ENCODE measurements around the gene PKHD1. TPM values are rescaled to one million over a fixed set of nuclear protein-coding genes. Genes with fewer than 3 reads are reported as not detected.

PKHD1 gene
- total RNA-seq, 1 donor from 2014 or later, result 1.7 TPM

- DNase-seq (ENCODE audit: low spot score), result peak; percentile 38
These were observed 38.0 kb downstream of the PKHD1 start for GRCh38 chr6:52049252-52050050.

GRCh38 chr6:52046456-52046855 is 41.0 kb downstream of the PKHD1 start:
- no peak for DNase-seq (ENCODE audit: low spot score)

- DNase-seq (ENCODE audit: low spot score), result no peak
These were observed 41.9 kb downstream of the PKHD1 start for GRCh38 chr6:52045481-52045880.

- DNase-seq (ENCODE audit: low spot score), result no peak
These were observed 42.4 kb downstream of the PKHD1 start for GRCh38 chr6:52045033-52045432.

GRCh38 chr6:52042141-52042885 is 45.1 kb downstream of the PKHD1 start:
- no peak for DNase-seq (ENCODE audit: low spot score)

- no peak for DNase-seq (ENCODE audit: low spot score)
These were observed 46.3 kb downstream of the PKHD1 start for GRCh38 chr6:52041134-52041533.

- no peak for DNase-seq (ENCODE audit: low spot score)
These were observed 59.7 kb downstream of the PKHD1 start for GRCh38 chr6:52027699-52028098.

- no peak for DNase-seq (ENCODE audit: low spot score)
These were observed 62.9 kb downstream of the PKHD1 start for GRCh38 chr6:52024451-52025068.

GRCh38 chr6:52022675-52023074 is 64.7 kb downstream of the PKHD1 start:
- no peak for DNase-seq (ENCODE audit: low spot score)

- DNase-seq (ENCODE audit: low spot score), result peak; percentile 35
These were observed 66.4 kb downstream of the PKHD1 start for GRCh38 chr6:52020945-52021570.

- no peak for DNase-seq (ENCODE audit: low spot score)
These were observed 67.5 kb downstream of the PKHD1 start for GRCh38 chr6:52019881-52020280.

- DNase-seq (ENCODE audit: low spot score), result no peak
These were observed 68.3 kb downstream of the PKHD1 start for GRCh38 chr6:52019092-52019491.

GRCh38 chr6:52016915-52017748 is 70.3 kb downstream of the PKHD1 start:
- DNase-seq (ENCODE audit: low spot score), result peak; percentile 69

GRCh38 chr6:52015953-52016352 is 71.5 kb downstream of the PKHD1 start:
- no peak for DNase-seq (ENCODE audit: low spot score)

GRCh38 chr6:52014391-52014790 is 73.0 kb downstream of the PKHD1 start:
- DNase-seq (ENCODE audit: low spot score), result no peak

GRCh38 chr6:52013035-52013434 is 74.4 kb downstream of the PKHD1 start:
- no peak for DNase-seq (ENCODE audit: low spot score)

GRCh38 chr6:52012582-52012981 is 74.8 kb downstream of the PKHD1 start:
- no peak for DNase-seq (ENCODE audit: low spot score)

- no peak for DNase-seq (ENCODE audit: low spot score)
These were observed 76.6 kb downstream of the PKHD1 start for GRCh38 chr6:52010806-52011205.

- DNase-seq (ENCODE audit: low spot score), result no peak
These were observed 77.3 kb downstream of the PKHD1 start for GRCh38 chr6:52010145-52010544.

- peak; percentile 50 for DNase-seq (ENCODE audit: low spot score)
These were observed 77.8 kb downstream of the PKHD1 start for GRCh38 chr6:52009466-52010140.

GRCh38 chr6:52000064-52000463 is 87.3 kb downstream of the PKHD1 start:
- DNase-seq (ENCODE audit: low spot score), result no peak
